Brain microvascular endothelial cell (primary cell): Measurements from ENCODE around the gene PTGER1.
A peak's percentile ranks its signal among the peaks of the same experiment; 100 is the strongest.

Experiments used
- DNase-seq: peaks from one replicate; pipeline ENCODE4 v3.0.0-alpha.2; 2020
- H3K27ac ChIP-seq: fragments of 250-450 bp; sonication (Bioruptor Pico); 2 replicates; pipeline ENCODE4 v1.5.1; 2020; ENCODE audit warnings: mild to moderate bottlenecking, moderate library complexity
- H3K27me3 ChIP-seq: fragments of 250-450 bp; sonication (Bioruptor Pico); replicated peaks from 2 replicates; pipeline ENCODE4 v1.5.1; 2020; ENCODE audit warnings: mild to moderate bottlenecking
- H3K36me3 ChIP-seq: fragments of 250-450 bp; sonication (Bioruptor Pico); replicated peaks from 2 replicates; pipeline ENCODE4 v1.5.1; 2020; ENCODE audit warnings: mild to moderate bottlenecking
- H3K4me3 ChIP-seq: 2 replicates; pipeline ENCODE4 v1.5.1; 2011; ENCODE audit warnings: low read depth, mild to moderate bottlenecking, control low read depth, low read length, moderate library complexity
- CTCF ChIP-seq: IDR thresholded peaks from 2 replicates; pipeline ENCODE4 v1.5.1; 2011; ENCODE audit warnings: low read depth, mild to moderate bottlenecking, moderate library complexity, low read length, control low read depth, inconsistent platforms; ENCODE audit errors: missing control alignments
- in situ Hi-C: cut with HindIII; loops from 2 replicates; pipeline ENCODE4 v1.10.0; 2017; ENCODE audit warnings: low sequenced_read_pairs, low pct_ligation_motif_present

Gene PTGER1

DNA sequence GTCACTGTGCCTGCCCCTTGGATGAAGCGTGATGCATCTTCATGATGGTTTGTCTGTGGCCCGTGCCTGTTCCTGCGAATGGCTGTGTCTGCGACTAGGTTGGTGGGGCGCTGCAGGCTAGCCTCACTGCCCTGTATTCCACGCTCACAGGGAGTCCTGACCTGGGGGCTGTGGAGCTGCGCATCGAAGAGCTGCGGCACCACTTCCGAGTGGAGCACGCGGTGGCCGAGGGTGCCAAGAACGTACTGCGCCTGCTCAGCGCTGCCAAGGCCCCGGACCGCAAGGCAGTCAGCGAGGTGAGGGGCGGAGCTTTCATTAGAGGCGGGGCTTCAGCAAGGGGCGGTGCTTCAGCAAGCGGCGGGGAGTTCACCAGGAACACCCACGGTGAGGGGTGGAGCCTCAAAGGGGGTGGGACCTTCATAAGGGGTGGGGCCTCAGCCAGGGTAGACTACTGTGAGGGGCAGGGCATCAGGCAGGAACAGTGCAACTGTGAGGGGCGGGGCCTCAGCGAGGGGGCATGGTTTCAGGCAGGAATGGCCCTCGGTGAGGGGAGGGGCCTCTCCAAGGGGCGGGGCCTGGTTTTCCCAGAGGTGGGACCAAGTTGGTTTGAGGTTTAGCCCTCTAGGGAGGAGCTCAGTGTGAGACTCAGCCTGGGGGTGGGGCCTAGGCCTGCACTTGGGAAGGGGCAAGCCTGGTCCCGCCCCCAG, 24.8 kb downstream of the PTGER1 start:
- Histone ChIP-seq H3K27me3 (no peaks in the 10 kb centered on the region), H3K27ac (no peak overlapping the region), H3K4me3 (no peak overlapping the region), H3K36me3 (peaks cover 67% of the 10 kb centered on the region)
- peak; percentile 28 for DNase-seq
- in situ Hi-C loops, result no loop called here
- TF ChIP-seq CTCF, result no peak

GRCh38 chr19:14449321-14449720, 25.8 kb downstream of the PTGER1 start:
- DNase-seq, result no peak
- no peak overlapping the region for H3K4me3 ChIP-seq
- H3K36me3 ChIP-seq, result peaks cover 71% of the 10 kb centered on the region
- TF ChIP-seq CTCF, result no peak
- H3K27me3 ChIP-seq, result no peaks in the 10 kb centered on the region
- H3K27ac ChIP-seq, result no peak overlapping the region
- in situ Hi-C loops, result no loop called here

GRCh38 chr19:14446336-14447036, 28.7 kb downstream of the PTGER1 start:
- Histone ChIP-seq H3K27me3 (no peaks in the 10 kb centered on the region), H3K27ac (no peak overlapping the region), H3K4me3 (no peak overlapping the region), H3K36me3 (peaks cover 82% of the 10 kb centered on the region)
- TF ChIP-seq CTCF, result no peak
- in situ Hi-C loops, result no loop called here
- no peak for DNase-seq

GRCh38 chr19:14443632-14444216, 31.4 kb downstream of the PTGER1 start:
- H3K36me3 ChIP-seq, result peaks cover 64% of the 10 kb centered on the region
- no peak for TF ChIP-seq CTCF
- in situ Hi-C loops, result no loop called here
- no peak overlapping the region for H3K27ac ChIP-seq
- no peak for DNase-seq
- no peaks in the 10 kb centered on the region for H3K27me3 ChIP-seq
- no peak overlapping the region for H3K4me3 ChIP-seq

DNA sequence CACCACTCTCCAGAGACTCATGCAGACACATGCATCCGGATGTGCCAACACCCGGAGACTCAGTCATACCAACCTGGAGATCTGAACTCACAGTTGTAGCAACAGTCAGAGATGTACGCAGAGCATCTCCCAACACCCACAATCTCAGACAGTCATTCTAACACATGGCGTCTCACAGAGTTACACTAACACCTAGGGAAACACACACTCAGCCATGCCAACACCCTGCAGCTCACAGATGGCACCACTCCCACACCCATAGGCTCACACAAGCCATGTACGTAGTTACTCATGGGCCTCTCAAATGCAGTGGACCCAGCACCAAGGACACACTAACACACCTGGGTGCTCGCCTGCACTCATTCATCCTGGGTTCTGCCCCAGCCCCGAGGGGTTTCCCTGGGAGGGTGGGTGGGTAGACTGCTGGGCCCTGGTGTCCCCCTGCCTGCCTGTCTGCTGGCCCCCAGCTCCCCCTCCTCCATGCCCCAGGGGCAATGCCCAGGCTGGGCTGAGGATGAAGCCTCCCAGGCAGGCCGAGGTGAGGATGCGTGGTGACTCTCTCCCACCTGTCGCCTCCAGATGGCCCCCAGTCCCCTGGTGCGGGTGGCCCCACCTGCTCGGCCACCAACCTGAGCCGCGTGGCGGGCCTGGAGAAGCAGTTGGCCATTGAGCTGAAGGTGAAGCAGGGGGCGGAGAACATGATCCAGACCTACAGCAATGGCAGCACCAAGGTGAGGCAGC, 32.1 kb downstream of the PTGER1 start:
- no peak for DNase-seq
- H3K27me3 ChIP-seq, result no peaks in the 10 kb centered on the region
- H3K36me3 ChIP-seq, result peaks cover 57% of the 10 kb centered on the region
- H3K27ac ChIP-seq, result no peak overlapping the region
- TF ChIP-seq CTCF, result no peak
- in situ Hi-C loops, result no loop called here
- no peak overlapping the region for H3K4me3 ChIP-seq
